ENCODE results near the gene WNT9A.
A peak's percentile ranks its signal among the peaks of the same experiment; 100 is the strongest.

The WNT9A gene

GRCh38 chr1:227949954-227950734 is 2.4 kb upstream of the WNT9A start:
- Histone ChIP-seq H3K27me3 (ENCODE audit: insufficient read depth, insufficient read length) (peaks cover 14% of the 10 kb centered on the region), H3K36me3 (ENCODE audit: insufficient read depth, insufficient read length, low read length) (peaks cover 14% of the 10 kb centered on the region), H3K9me3 (ENCODE audit: insufficient read depth, low read length) (peaks cover 5% of the 10 kb centered on the region; the same call in 1 of the 2 replicates), H3K4me1 (ENCODE audit: insufficient read depth, insufficient read length) (peaks cover 35% of the 10 kb centered on the region), H3K4me3 (ENCODE audit: insufficient read length, low read depth) (peak overlapping the region; percentile 2), H3K9ac (ENCODE audit: insufficient read length, low read depth) (no peak overlapping the region)
- TF ChIP-seq SUZ12 (IDR thresholded peaks at IDR 0.05; ENCODE audit: extremely low read depth, insufficient read depth, insufficient read length) (no peak), ZNF274 (IDR thresholded peaks at IDR 0.05; ENCODE audit: low read depth, low read length) (no peak), YY1 (IDR thresholded peaks at IDR 0.05; ENCODE audit: insufficient read depth, insufficient read length) (no peak)
- no peak for DNase-seq (ENCODE audit: low read depth, low spot score)

- Histone ChIP-seq H3K9me3 (ENCODE audit: insufficient read depth, low read length) (peaks cover 1% of the 10 kb centered on the region; the same call in 1 of the 2 replicates), H3K4me1 (ENCODE audit: insufficient read depth, insufficient read length) (peaks cover 42% of the 10 kb centered on the region), H3K4me3 (ENCODE audit: insufficient read length, low read depth) (peak overlapping the region; percentile 77), H3K9ac (ENCODE audit: insufficient read length, low read depth) (peak overlapping the region; percentile 87), H3K27me3 (ENCODE audit: insufficient read depth, insufficient read length) (peaks cover 14% of the 10 kb centered on the region), H3K36me3 (ENCODE audit: insufficient read depth, insufficient read length, low read length) (peaks cover 18% of the 10 kb centered on the region)
- TF ChIP-seq ZNF274 (IDR thresholded peaks at IDR 0.05; ENCODE audit: low read depth, low read length) (no peak), YY1 (IDR thresholded peaks at IDR 0.05; ENCODE audit: insufficient read depth, insufficient read length) (no peak), SUZ12 (IDR thresholded peaks at IDR 0.05; ENCODE audit: extremely low read depth, insufficient read depth, insufficient read length) (no peak)
- DNase-seq (ENCODE audit: low read depth, low spot score), result no peak
Observed at GRCh38 chr1:227949341-227949921, 1.7 kb upstream of the WNT9A start.

- H3K9ac ChIP-seq (ENCODE audit: insufficient read length, low read depth), result peak overlapping the region; percentile 87
- no peaks in the 10 kb centered on the region for H3K9me3 ChIP-seq (ENCODE audit: insufficient read depth, low read length)
Observed at GRCh38 chr1:227948493-227949260, 945 bp upstream of the WNT9A start.

GRCh38 chr1:227947386-227947675 is 401 bp downstream of the WNT9A start:
- peaks cover 14% of the 10 kb centered on the region for H3K27me3 ChIP-seq (ENCODE audit: insufficient read depth, insufficient read length)
- TF ChIP-seq ZNF274 (IDR thresholded peaks at IDR 0.05; ENCODE audit: low read depth, low read length) (no peak), YY1 (IDR thresholded peaks at IDR 0.05; ENCODE audit: insufficient read depth, insufficient read length) (no peak), SUZ12 (IDR thresholded peaks at IDR 0.05; ENCODE audit: extremely low read depth, insufficient read depth, insufficient read length) (no peak)
- H3K4me3 ChIP-seq (ENCODE audit: insufficient read length, low read depth), result peak overlapping the region; percentile 81
- H3K36me3 ChIP-seq (ENCODE audit: insufficient read depth, insufficient read length, low read length), result peaks cover 31% of the 10 kb centered on the region
- no peaks in the 10 kb centered on the region for H3K9me3 ChIP-seq (ENCODE audit: insufficient read depth, low read length)
- H3K4me1 ChIP-seq (ENCODE audit: insufficient read depth, insufficient read length), result peaks cover 43% of the 10 kb centered on the region
- DNase-seq (ENCODE audit: low read depth, low spot score), result no peak
- H3K9ac ChIP-seq (ENCODE audit: insufficient read length, low read depth), result peak overlapping the region; percentile 89

More at GRCh38 chr1:227948493-227949260, 945 bp upstream of the WNT9A start:
- peaks cover 22% of the 10 kb centered on the region for H3K36me3 ChIP-seq (ENCODE audit: insufficient read depth, insufficient read length, low read length)
- peak overlapping the region; percentile 77 for H3K4me3 ChIP-seq (ENCODE audit: insufficient read length, low read depth)
- H3K4me1 ChIP-seq (ENCODE audit: insufficient read depth, insufficient read length), result peaks cover 45% of the 10 kb centered on the region
- peaks cover 14% of the 10 kb centered on the region for H3K27me3 ChIP-seq (ENCODE audit: insufficient read depth, insufficient read length)
- TF ChIP-seq ZNF274 (IDR thresholded peaks at IDR 0.05; ENCODE audit: low read depth, low read length) (no peak), YY1 (IDR thresholded peaks at IDR 0.05; ENCODE audit: insufficient read depth, insufficient read length) (no peak), SUZ12 (IDR thresholded peaks at IDR 0.05; ENCODE audit: extremely low read depth, insufficient read depth, insufficient read length) (no peak)
- no peak for DNase-seq (ENCODE audit: low read depth, low spot score)

- Histone ChIP-seq H3K9ac (ENCODE audit: insufficient read length, low read depth) (peak overlapping the region; percentile 89), H3K4me3 (ENCODE audit: insufficient read length, low read depth) (peak overlapping the region; percentile 81)
- DNase-seq (ENCODE audit: low read depth, low spot score), result peak; percentile 80
Observed at GRCh38 chr1:227946624-227947385, 927 bp downstream of the WNT9A start.

GRCh38 chr1:227945891-227946623 is 1.7 kb downstream of the WNT9A start:
- Histone ChIP-seq H3K4me3 (ENCODE audit: insufficient read length, low read depth) (peak overlapping the region; percentile 81), H3K4me1 (ENCODE audit: insufficient read depth, insufficient read length) (peaks cover 42% of the 10 kb centered on the region)
- no peak for TF ChIP-seq SUZ12 (IDR thresholded peaks at IDR 0.05; ENCODE audit: extremely low read depth, insufficient read depth, insufficient read length)
- no peak for TF ChIP-seq ZNF274 (IDR thresholded peaks at IDR 0.05; ENCODE audit: low read depth, low read length)
- no peak for TF ChIP-seq YY1 (IDR thresholded peaks at IDR 0.05; ENCODE audit: insufficient read depth, insufficient read length)

More at GRCh38 chr1:227946624-227947385, 927 bp downstream of the WNT9A start:
- peaks cover 40% of the 10 kb centered on the region for H3K4me1 ChIP-seq (ENCODE audit: insufficient read depth, insufficient read length)
- no peaks in the 10 kb centered on the region for H3K9me3 ChIP-seq (ENCODE audit: insufficient read depth, low read length)
- TF ChIP-seq YY1 (IDR thresholded peaks at IDR 0.05; ENCODE audit: insufficient read depth, insufficient read length) (no peak), SUZ12 (IDR thresholded peaks at IDR 0.05; ENCODE audit: extremely low read depth, insufficient read depth, insufficient read length) (no peak), ZNF274 (IDR thresholded peaks at IDR 0.05; ENCODE audit: low read depth, low read length) (no peak)
- peaks cover 14% of the 10 kb centered on the region for H3K27me3 ChIP-seq (ENCODE audit: insufficient read depth, insufficient read length)
- H3K36me3 ChIP-seq (ENCODE audit: insufficient read depth, insufficient read length, low read length), result peaks cover 31% of the 10 kb centered on the region

More at GRCh38 chr1:227945891-227946623, 1.7 kb downstream of the WNT9A start:
- Histone ChIP-seq H3K36me3 (ENCODE audit: insufficient read depth, insufficient read length, low read length) (peaks cover 31% of the 10 kb centered on the region), H3K27me3 (ENCODE audit: insufficient read depth, insufficient read length) (peaks cover 14% of the 10 kb centered on the region), H3K9ac (ENCODE audit: insufficient read length, low read depth) (peak overlapping the region; percentile 89), H3K9me3 (ENCODE audit: insufficient read depth, low read length) (no peaks in the 10 kb centered on the region)
- DNase-seq (ENCODE audit: low read depth, low spot score), result no peak

Data from NT2/D1 (cell line).